Prostate gland (tissue), 2 donors: ENCODE measurements around the gene CCDC88B.

ENCODE experiments used
- POLR2AphosphoS5 ChIP-seq: sonication (generic); formaldehyde crosslinking; IDR thresholded peaks from one replicate; pipeline ENCODE4 v1.6.1; 2017; ENCODE audit warnings: antibody characterized with exemption
- TF ChIP-seq, protein P1 (sequence below), 4 experiments: fragments of 200-600 bp in 2 of 4; fragments of 450-650 bp in 2 of 4; sonication (generic) in 2 of 4; IDR thresholded peaks; 1 replicate in 3 of 4; 2 replicates in 1 of 4; pipeline ENCODE4 v1.5.1; 2016 to 2019; ENCODE audit warnings: antibody characterized with exemption in 4 of 4, mild to moderate bottlenecking in 2 of 4, moderate library complexity in 2 of 4

DNA sequence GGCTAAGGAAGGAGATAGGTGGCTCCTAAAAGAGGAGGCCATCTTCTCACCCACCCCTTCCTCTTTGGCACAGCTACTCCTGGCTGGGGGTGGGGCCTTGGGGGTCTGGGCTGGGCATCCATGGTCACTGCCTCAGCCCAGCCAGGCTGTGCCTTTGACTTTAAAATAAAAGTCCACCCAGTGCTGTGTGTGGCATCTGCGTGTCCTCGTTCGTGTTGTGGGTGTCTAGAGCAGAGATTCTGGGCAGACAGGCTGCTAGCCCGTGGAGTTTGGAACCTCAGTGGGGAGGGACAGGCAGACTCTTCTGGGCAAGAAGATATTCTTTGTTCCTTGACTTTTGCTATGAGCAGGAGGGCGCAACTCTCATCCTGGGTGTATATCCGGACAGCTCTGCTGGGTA is 32.0 kb downstream of the CCDC88B start:
- TF ChIP-seq POLR2AphosphoS5, result no peak
- TF ChIP-seq, protein P1, sequence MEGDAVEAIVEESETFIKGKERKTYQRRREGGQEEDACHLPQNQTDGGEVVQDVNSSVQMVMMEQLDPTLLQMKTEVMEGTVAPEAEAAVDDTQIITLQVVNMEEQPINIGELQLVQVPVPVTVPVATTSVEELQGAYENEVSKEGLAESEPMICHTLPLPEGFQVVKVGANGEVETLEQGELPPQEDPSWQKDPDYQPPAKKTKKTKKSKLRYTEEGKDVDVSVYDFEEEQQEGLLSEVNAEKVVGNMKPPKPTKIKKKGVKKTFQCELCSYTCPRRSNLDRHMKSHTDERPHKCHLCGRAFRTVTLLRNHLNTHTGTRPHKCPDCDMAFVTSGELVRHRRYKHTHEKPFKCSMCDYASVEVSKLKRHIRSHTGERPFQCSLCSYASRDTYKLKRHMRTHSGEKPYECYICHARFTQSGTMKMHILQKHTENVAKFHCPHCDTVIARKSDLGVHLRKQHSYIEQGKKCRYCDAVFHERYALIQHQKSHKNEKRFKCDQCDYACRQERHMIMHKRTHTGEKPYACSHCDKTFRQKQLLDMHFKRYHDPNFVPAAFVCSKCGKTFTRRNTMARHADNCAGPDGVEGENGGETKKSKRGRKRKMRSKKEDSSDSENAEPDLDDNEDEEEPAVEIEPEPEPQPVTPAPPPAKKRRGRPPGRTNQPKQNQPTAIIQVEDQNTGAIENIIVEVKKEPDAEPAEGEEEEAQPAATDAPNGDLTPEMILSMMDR (IDR thresholded peaks at IDR 0.05), result no peak
